Nephron progenitor cell (in vitro differentiated cells): ENCODE measurements around the gene CDC42EP5.
A peak's percentile ranks its signal among the peaks of the same experiment; 100 is the strongest.
"Not testable (repeated sequence)": the region's sequence is repeated elsewhere in the genome, so short reads cannot be mapped to it uniquely, and the experiment has no call there.

Source experiments
- DNase-seq: peaks from one replicate; pipeline ENCODE4 v3.0.0; 2021
- H3K27ac Mint-ChIP-seq: 2 replicates; pipeline ENCODE4 v1.8.0; 2021; ENCODE audit warnings: mild to moderate bottlenecking, moderate library complexity, mixed read lengths
- H3K27me3 Mint-ChIP-seq: 2 replicates; pipeline ENCODE4 v1.8.0; 2021; ENCODE audit warnings: mild to moderate bottlenecking, low read depth, mixed read lengths; ENCODE audit not compliant: poor library complexity
- H3K36me3 Mint-ChIP-seq: 2 replicates; pipeline ENCODE4 v1.8.0; 2021; ENCODE audit warnings: low read depth, mixed read lengths
- H3K4me1 Mint-ChIP-seq: 2 replicates; pipeline ENCODE4 v1.8.0; 2021; ENCODE audit warnings: mixed read lengths
- H3K4me3 Mint-ChIP-seq: 2 replicates; pipeline ENCODE4 v1.8.0; 2021; ENCODE audit warnings: mild to moderate bottlenecking, moderate library complexity, mixed read lengths
- H3K9me3 Mint-ChIP-seq: 2 replicates; pipeline ENCODE4 v1.8.0; 2021; ENCODE audit warnings: mild to moderate bottlenecking, moderate library complexity, mixed read lengths
- CTCF ChIP-seq: fragments of 200-600 bp; sonication (generic); IDR thresholded peaks from 2 replicates; pipeline ENCODE4 v1.5.0; 2021; ENCODE audit warnings: antibody characterized with exemption

CDC42EP5 gene

GRCh38 chr19:54448774-54449700 lies 24.1 kb downstream of the CDC42EP5 start, which contains the start of gene LENG8:
Gene LENG8 (plus strand): TSS chr19:54449199. CDS start chr19:54451345, 2,146 bp downstream.
- peak within 1 kb of the TSS; percentile 100 for H3K4me3 Mint-ChIP-seq
- no peak for TF ChIP-seq CTCF
- peak; percentile 91 for DNase-seq
- H3K36me3 Mint-ChIP-seq, result peaks cover 36% of the 10 kb centered on the region
- H3K27me3 Mint-ChIP-seq, result peaks cover 7% of the 10 kb centered on the region
- no peaks in the 10 kb centered on the region for H3K9me3 Mint-ChIP-seq
- H3K4me1 Mint-ChIP-seq, result peaks cover 37% of the 10 kb centered on the region
- peak within 1 kb of the TSS; percentile 100 for H3K27ac Mint-ChIP-seq

GRCh38 chr19:54448040-54448773 lies 24.9 kb downstream of the CDC42EP5 start:
- DNase-seq, result peak; percentile 63

GRCh38 chr19:54446349-54446748 lies 26.7 kb downstream of the CDC42EP5 start:
- H3K27me3 Mint-ChIP-seq, H3K4me3 Mint-ChIP-seq, DNase-seq, H3K27ac Mint-ChIP-seq, H3K9me3 Mint-ChIP-seq: not testable (repeated sequence)
- Mint-ChIP-seq H3K4me1 (peaks cover 36% of the 10 kb centered on the region), H3K36me3 (peaks cover 30% of the 10 kb centered on the region)

More at GRCh38 chr19:54448040-54448773, 24.9 kb downstream of the CDC42EP5 start:
- Mint-ChIP-seq H3K36me3 (peaks cover 31% of the 10 kb centered on the region), H3K27ac (peak overlapping the region; percentile 100), H3K4me1 (peaks cover 37% of the 10 kb centered on the region), H3K9me3 (no peaks in the 10 kb centered on the region), H3K4me3 (peak overlapping the region; percentile 100), H3K27me3 (peaks cover 6% of the 10 kb centered on the region)
- no peak for TF ChIP-seq CTCF

- Mint-ChIP-seq H3K9me3 (no peaks in the 10 kb centered on the region), H3K27ac (no peak overlapping the region), H3K27me3 (peaks cover 4% of the 10 kb centered on the region), H3K4me3 (no peak overlapping the region), H3K36me3 (peaks cover 24% of the 10 kb centered on the region), H3K4me1 (peaks cover 21% of the 10 kb centered on the region)
- no peak for DNase-seq
- TF ChIP-seq CTCF, result no peak
Observed at GRCh38 chr19:54444737-54445136, 28.4 kb downstream of the CDC42EP5 start.

- Mint-ChIP-seq H3K9me3 (no peaks in the 10 kb centered on the region), H3K4me3 (no peak overlapping the region), H3K4me1 (peaks cover 31% of the 10 kb centered on the region), H3K27ac (peak overlapping the region; percentile 79), H3K27me3 (peaks cover 3% of the 10 kb centered on the region), H3K36me3 (peaks cover 28% of the 10 kb centered on the region)
- no peak for DNase-seq
- TF ChIP-seq CTCF, result no peak
Observed at GRCh38 chr19:54440641-54441040, 32.5 kb downstream of the CDC42EP5 start.

- H3K4me3 Mint-ChIP-seq, result no peak overlapping the region
- H3K27ac Mint-ChIP-seq, result no peak overlapping the region
- H3K4me1 Mint-ChIP-seq, result peaks cover 38% of the 10 kb centered on the region
Observed at GRCh38 chr19:54439174-54439851, 33.8 kb downstream of the CDC42EP5 start.

More at GRCh38 chr19:54439174-54439851, 33.8 kb downstream of the CDC42EP5 start:
- TF ChIP-seq CTCF, result peak; percentile 46
- H3K36me3 Mint-ChIP-seq, result peaks cover 25% of the 10 kb centered on the region
- DNase-seq, result peak; percentile 63
- no peaks in the 10 kb centered on the region for H3K9me3 Mint-ChIP-seq
- H3K27me3 Mint-ChIP-seq, result peaks cover 3% of the 10 kb centered on the region
